HG02623 (cell line): ENCODE results near the gene ARMC3.
"Not testable (repeated sequence)": the region's sequence is repeated elsewhere in the genome, so short reads cannot be mapped to it uniquely, and the experiment has no call there.

Experiments used
- ATAC-seq: cut with Tn5 transposase; IDR thresholded peaks from one replicate; pipeline ENCODE4 v1.9.1; 2021; ENCODE audit warnings: moderate library complexity; ENCODE audit not compliant: unreplicated experiment

Gene ARMC3

GRCh38 chr10:22925088-22925487, 2.8 kb upstream of the ARMC3 start:
- ATAC-seq, result no peak

GRCh38 chr10:22927166-22927565, 687 bp upstream of the ARMC3 start:
- ATAC-seq, result no peak

GRCh38 chr10:22929053-22929452, 1.2 kb downstream of the ARMC3 start:
- not testable (repeated sequence) for ATAC-seq

- no peak for ATAC-seq
Observed at GRCh38 chr10:22931948-22932347, 4.1 kb downstream of the ARMC3 start.

- ATAC-seq, result no peak
Observed at GRCh38 chr10:22932626-22933370, 4.9 kb downstream of the ARMC3 start.

- ATAC-seq, result no peak
Observed at GRCh38 chr10:22934726-22935125, 6.9 kb downstream of the ARMC3 start.

- no peak for ATAC-seq
Observed at GRCh38 chr10:22942437-22942836, 14.6 kb downstream of the ARMC3 start.

GRCh38 chr10:22945934-22946673, 18.3 kb downstream of the ARMC3 start:
- no peak for ATAC-seq

- ATAC-seq, result no peak
Observed at GRCh38 chr10:22954970-22955369, 27.1 kb downstream of the ARMC3 start.

- no peak for ATAC-seq
Observed at GRCh38 chr10:22958338-22958737, 30.5 kb downstream of the ARMC3 start.

- ATAC-seq, result no peak
Observed at GRCh38 chr10:22959292-22959691, 31.4 kb downstream of the ARMC3 start.

- no peak for ATAC-seq
Observed at GRCh38 chr10:22959950-22960349, 32.1 kb downstream of the ARMC3 start.

- ATAC-seq, result no peak
Observed at GRCh38 chr10:22962817-22963216, 35.0 kb downstream of the ARMC3 start.

- no peak for ATAC-seq
Observed at GRCh38 chr10:22969704-22970103, 41.9 kb downstream of the ARMC3 start.

GRCh38 chr10:22976534-22976933, 48.7 kb downstream of the ARMC3 start:
- no peak for ATAC-seq

- ATAC-seq, result no peak
Observed at GRCh38 chr10:22977751-22978150, 49.9 kb downstream of the ARMC3 start.

GRCh38 chr10:22978287-22978686, 50.4 kb downstream of the ARMC3 start:
- no peak for ATAC-seq

- ATAC-seq, result no peak
Observed at GRCh38 chr10:22978918-22979317, 51.1 kb downstream of the ARMC3 start.

- no peak for ATAC-seq
Observed at GRCh38 chr10:22980822-22981221, 53.0 kb downstream of the ARMC3 start.

GRCh38 chr10:22984066-22984465, 56.2 kb downstream of the ARMC3 start:
- ATAC-seq, result no peak

- ATAC-seq, result no peak
Observed at GRCh38 chr10:22986771-22987542, 59.1 kb downstream of the ARMC3 start.
